Measurements from ENCODE around the gene AKT1S1.
"Not testable (repeated sequence)": the region's sequence is repeated elsewhere in the genome, so short reads cannot be mapped to it uniquely, and the experiment has no call there.

AKT1S1 gene

GRCh38 chr19:49832556-49832955 is 44.6 kb downstream of the AKT1S1 start:
- no peak for DNase-seq

GRCh38 chr19:49831592-49831991 is 45.6 kb downstream of the AKT1S1 start:
- DNase-seq = no peak

- no peak for DNase-seq
These were observed 46.4 kb downstream of the AKT1S1 start for GRCh38 chr19:49830766-49831165.

GRCh38 chr19:49829721-49830120 is 47.4 kb downstream of the AKT1S1 start:
- DNase-seq = no peak

GRCh38 chr19:49829200-49829599 is 48.0 kb downstream of the AKT1S1 start:
- no peak for DNase-seq

GRCh38 chr19:49827034-49827433 is 50.1 kb downstream of the AKT1S1 start:
- DNase-seq = no peak

GRCh38 chr19:49824662-49825061 is 52.5 kb downstream of the AKT1S1 start:
- no peak for DNase-seq

- peak; percentile 71 for DNase-seq
These were observed 53.7 kb downstream of the AKT1S1 start for GRCh38 chr19:49823472-49823871.

- no peak for DNase-seq
These were observed 57.0 kb downstream of the AKT1S1 start for GRCh38 chr19:49820125-49820524.

- not testable (repeated sequence) for DNase-seq
These were observed 57.6 kb downstream of the AKT1S1 start for GRCh38 chr19:49819452-49820115.

Data from SHP77 treated with DMSO at 0.1 percent for 48 hours (cell line).